ENCODE data around the gene RABGAP1. TPM values are rescaled to one million over a fixed set of nuclear protein-coding genes. Genes with fewer than 3 reads are reported as not detected.
A peak's percentile ranks its signal among the peaks of the same experiment; 100 is the strongest.

Gene RABGAP1
- total RNA-seq, 4 donors from 2014 or later: 66.1 to 83.1 (median 73.4) TPM

DNA sequence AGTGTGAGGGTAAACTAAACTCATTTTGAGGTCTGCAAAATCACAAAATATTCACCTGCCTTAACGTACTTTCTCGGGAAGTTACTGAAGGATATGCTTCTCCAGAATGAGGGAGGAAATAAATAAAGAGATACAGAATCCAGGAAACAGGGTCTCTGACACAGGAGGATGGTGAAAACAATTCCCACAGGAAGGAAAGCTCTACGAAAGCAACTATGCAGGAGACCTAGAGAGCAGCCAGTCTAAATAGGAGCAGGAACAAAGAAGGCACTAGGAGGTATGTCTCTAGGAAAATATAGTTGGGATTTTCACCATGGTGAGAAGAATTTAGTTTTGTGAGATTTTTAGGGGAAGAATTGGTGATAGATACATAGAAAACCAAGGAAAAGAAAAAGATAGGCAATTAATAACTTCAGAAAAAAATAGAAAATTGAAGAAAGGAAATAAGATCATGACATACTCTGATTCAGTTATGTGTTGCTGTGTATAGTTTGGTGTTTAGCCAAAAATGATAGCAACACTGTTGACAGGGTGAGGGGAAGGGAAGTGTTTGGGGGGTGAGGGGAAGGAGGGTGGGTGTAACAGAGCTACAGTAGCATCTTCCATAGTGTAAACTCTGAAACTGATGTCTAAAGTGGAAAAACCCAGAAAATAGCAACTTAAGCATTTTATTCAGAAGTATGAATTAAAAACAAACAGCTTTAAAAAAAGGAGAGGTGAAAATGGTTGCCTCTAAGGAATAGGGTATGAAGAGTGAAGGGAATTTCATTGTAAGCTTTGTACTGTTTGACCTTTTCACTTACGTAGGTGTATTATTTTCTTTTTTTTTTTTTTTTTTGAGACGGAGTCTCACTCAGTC is 102.5 kb downstream of the RABGAP1 start:
- no peaks in the 10 kb centered on the region for H3K27me3 ChIP-seq
- 82 to 85% methylated on average over 5 of the region's 5 CpGs for WGBS, 2 donors
- DNase-seq (ENCODE audit: low spot score in 2 of 2): no peak
- peaks cover 0 to 3% (median 0%) of the 10 kb centered on the region in 4 donors for H3K9me3 ChIP-seq
- H3K4me1 ChIP-seq: peaks cover 0 to 7% (median 0%) of the 10 kb centered on the region in 4 donors
- H3K4me3 ChIP-seq: no peak overlapping the region
- TF ChIP-seq POLR2A (IDR thresholded peaks at IDR 0.05) (no peak), EP300 (IDR thresholded peaks at IDR 0.05) (no peak)
- TF ChIP-seq, protein P1, sequence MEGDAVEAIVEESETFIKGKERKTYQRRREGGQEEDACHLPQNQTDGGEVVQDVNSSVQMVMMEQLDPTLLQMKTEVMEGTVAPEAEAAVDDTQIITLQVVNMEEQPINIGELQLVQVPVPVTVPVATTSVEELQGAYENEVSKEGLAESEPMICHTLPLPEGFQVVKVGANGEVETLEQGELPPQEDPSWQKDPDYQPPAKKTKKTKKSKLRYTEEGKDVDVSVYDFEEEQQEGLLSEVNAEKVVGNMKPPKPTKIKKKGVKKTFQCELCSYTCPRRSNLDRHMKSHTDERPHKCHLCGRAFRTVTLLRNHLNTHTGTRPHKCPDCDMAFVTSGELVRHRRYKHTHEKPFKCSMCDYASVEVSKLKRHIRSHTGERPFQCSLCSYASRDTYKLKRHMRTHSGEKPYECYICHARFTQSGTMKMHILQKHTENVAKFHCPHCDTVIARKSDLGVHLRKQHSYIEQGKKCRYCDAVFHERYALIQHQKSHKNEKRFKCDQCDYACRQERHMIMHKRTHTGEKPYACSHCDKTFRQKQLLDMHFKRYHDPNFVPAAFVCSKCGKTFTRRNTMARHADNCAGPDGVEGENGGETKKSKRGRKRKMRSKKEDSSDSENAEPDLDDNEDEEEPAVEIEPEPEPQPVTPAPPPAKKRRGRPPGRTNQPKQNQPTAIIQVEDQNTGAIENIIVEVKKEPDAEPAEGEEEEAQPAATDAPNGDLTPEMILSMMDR (IDR thresholded peaks at IDR 0.05): no peak
- H3K27ac ChIP-seq: no peak overlapping the region
- H3K36me3 ChIP-seq: peaks cover 0 to 22% (median 0%) of the 10 kb centered on the region in 3 donors

GRCh38 chr9:123044586-123044985 is 103.8 kb downstream of the RABGAP1 start:
- H3K9me3 ChIP-seq: peaks cover 0 to 3% (median 0%) of the 10 kb centered on the region in 4 donors
- H3K27ac ChIP-seq: peak overlapping the region in 1 of 4 donors; percentile 10
- no peak for DNase-seq (ENCODE audit: low spot score in 2 of 2)
- H3K4me1 ChIP-seq: peaks cover 0 to 20% (median 3%) of the 10 kb centered on the region in 4 donors
- TF ChIP-seq EP300 (IDR thresholded peaks at IDR 0.05) (no peak), POLR2A (IDR thresholded peaks at IDR 0.05) (no peak)
- TF ChIP-seq, protein P1 (IDR thresholded peaks at IDR 0.05): no peak
- peaks cover 0 to 22% (median 0%) of the 10 kb centered on the region in 3 donors for H3K36me3 ChIP-seq
- no peaks in the 10 kb centered on the region for H3K27me3 ChIP-seq
- WGBS, 2 donors: 67 to 69% methylated on average over 4 of the region's 4 CpGs
- H3K4me3 ChIP-seq: no peak overlapping the region

DNA sequence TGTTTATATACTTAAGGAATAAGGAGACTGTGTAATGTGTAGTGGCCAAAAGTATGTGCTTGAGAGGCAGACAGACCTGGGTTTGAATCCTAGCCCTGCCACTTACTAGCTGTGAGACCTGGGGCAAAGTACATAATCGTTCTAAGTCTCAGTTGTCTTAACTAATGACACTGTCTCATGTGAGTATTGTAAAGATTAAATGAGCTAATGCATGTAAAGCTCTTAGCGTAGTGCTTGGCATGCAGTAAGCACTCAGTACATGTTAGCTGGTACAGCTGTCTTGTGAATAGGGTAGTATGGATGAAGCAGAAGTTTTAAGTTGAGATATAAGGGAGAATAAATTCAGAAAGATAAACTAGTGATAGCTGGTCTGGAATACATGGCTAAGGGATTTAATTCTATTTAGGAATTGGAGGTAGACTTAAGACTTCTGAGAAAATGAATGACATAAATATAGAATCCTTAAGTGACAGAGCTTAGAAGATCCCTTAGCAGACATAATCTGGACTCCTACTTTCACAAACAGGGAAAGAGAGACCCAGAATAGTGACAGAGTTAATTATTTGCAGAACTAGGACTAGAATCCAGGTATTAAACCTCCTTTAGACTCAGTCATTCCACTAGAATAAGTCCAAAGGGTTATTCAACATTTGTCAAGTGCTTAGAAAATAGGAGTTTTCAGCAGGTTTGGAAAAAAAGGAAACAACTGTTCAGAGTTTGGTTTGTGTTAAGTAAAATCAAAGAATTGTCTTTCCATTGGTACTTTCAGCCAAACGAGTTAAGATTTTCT is 105.8 kb downstream of the RABGAP1 start:
- Histone ChIP-seq H3K4me3 (no peak overlapping the region), H3K4me1 (peaks cover 0 to 28% (median 4%) of the 10 kb centered on the region in 4 donors), H3K9me3 (peaks cover 0 to 3% (median 0%) of the 10 kb centered on the region in 4 donors), H3K36me3 (peaks cover 0 to 22% (median 0%) of the 10 kb centered on the region in 3 donors), H3K27me3 (no peaks in the 10 kb centered on the region), H3K27ac (peak overlapping the region in 2 of 4 donors; percentile 10 to 36)
- TF ChIP-seq, protein P1 (IDR thresholded peaks at IDR 0.05): no peak
- TF ChIP-seq EP300 (IDR thresholded peaks at IDR 0.05) (no peak), POLR2A (IDR thresholded peaks at IDR 0.05) (no peak)
- DNase-seq (ENCODE audit: low spot score in 2 of 2): no peak
- 68 to 77% methylated on average over 3 of the region's 3 CpGs for WGBS, 2 donors

GRCh38 chr9:123048748-123049147 is 107.9 kb downstream of the RABGAP1 start:
- no peak for DNase-seq (ENCODE audit: low spot score in 2 of 2)
- peaks cover 0 to 28% (median 4%) of the 10 kb centered on the region in 4 donors for H3K4me1 ChIP-seq
- H3K36me3 ChIP-seq: peaks cover 0 to 7% (median 0%) of the 10 kb centered on the region in 3 donors
- H3K9me3 ChIP-seq: no peaks in the 10 kb centered on the region
- 17 to 22% methylated on average over 2 of the region's 2 CpGs for WGBS, 2 donors
- no peak overlapping the region for H3K4me3 ChIP-seq
- H3K27ac ChIP-seq: peak overlapping the region in 2 of 4 donors; percentile 26 to 61
- TF ChIP-seq POLR2A (IDR thresholded peaks at IDR 0.05) (no peak), EP300 (IDR thresholded peaks at IDR 0.05) (no peak)
- TF ChIP-seq, protein P1 (IDR thresholded peaks at IDR 0.05): no peak
- H3K27me3 ChIP-seq: no peaks in the 10 kb centered on the region

Measured in tibial nerve (tissue), 4 donors.